HepG2 (cell line): ENCODE measurements around the gene CNDP1. TPM values are rescaled to one million over a fixed set of nuclear protein-coding genes. Genes with fewer than 3 reads are reported as not detected.

Source experiments
- ATF1 ChIP-seq: IDR thresholded peaks from 2 replicates; pipeline ENCODE4 v1.6.1; 2016; ENCODE audit warnings: mild to moderate bottlenecking, control low read depth
- ATF2 ChIP-seq: sonication (generic); formaldehyde crosslinking; IDR thresholded peaks from 2 replicates; pipeline ENCODE4 v1.4.0; 2020; ENCODE audit warnings: missing genetic modification reagents
- JDP2 ChIP-seq: sonication (generic); formaldehyde crosslinking; IDR thresholded peaks from 2 replicates; pipeline ENCODE4 v1.8.1; 2022; ENCODE audit warnings: missing genetic modification reagents, borderline replicate concordance
- NPAS2 ChIP-seq: sonication (generic); formaldehyde crosslinking; IDR thresholded peaks from 2 replicates; pipeline ENCODE4 v1.8.0; 2022; ENCODE audit warnings: mild to moderate bottlenecking, missing genetic modification reagents, borderline replicate concordance
- NR2C2 ChIP-seq: sonication (generic); formaldehyde crosslinking; IDR thresholded peaks from 2 replicates; pipeline ENCODE4 v1.4.0; 2020; ENCODE audit warnings: missing genetic modification reagents, mild to moderate bottlenecking, moderate library complexity, borderline replicate concordance
- PHF5A ChIP-seq: IDR thresholded peaks from one replicate; pipeline ENCODE4 v1.6.1; 2018; ENCODE audit warnings: low read depth, missing genetic modification reagents; ENCODE audit not compliant: unreplicated experiment
- RELA ChIP-seq: sonication (generic); formaldehyde crosslinking; IDR thresholded peaks from 2 replicates; pipeline ENCODE4 v1.4.0; 2020; ENCODE audit warnings: missing genetic modification reagents
- SRSF1 ChIP-seq: fragments of 200-400 bp; formaldehyde crosslinking; optimal IDR thresholded peaks from 2 replicates; pipeline ENCODE3; 2017; ENCODE audit warnings: mild to moderate bottlenecking, low read depth, low read length, moderate library complexity
- ZFP36 ChIP-seq: fragments of 150-350 bp; IDR thresholded peaks from 2 replicates; pipeline ENCODE4 v1.6.1; 2018; ENCODE audit warnings: borderline replicate concordance, low read length, low read depth; ENCODE audit not compliant: partially characterized antibody
- ZNF670 ChIP-seq: sonication (generic); formaldehyde crosslinking; IDR thresholded peaks from 2 replicates; pipeline ENCODE4 v1.8.0; 2022; ENCODE audit warnings: mild to moderate bottlenecking, missing genetic modification reagents, borderline replicate concordance
- ZNF747 ChIP-seq: sonication (generic); formaldehyde crosslinking; IDR thresholded peaks from 2 replicates; pipeline ENCODE4 v1.8.1; 2023; ENCODE audit warnings: missing genetic modification reagents, mild to moderate bottlenecking, borderline replicate concordance
- polyA plus RNA-seq, 8 experiments: library from polyadenylated mRNA; depleted of rRNA in 3 of 8; stranded (reverse) in 7 of 8; unstranded in 1 of 8; fragments of >200 nt; fragmentation: Illumina TruSeq in 4 of 8; extraction: Trizol in 4 of 8; gene quantifications; 2 replicates each; pipeline versions ENCODE4 v1.2.1 to v1.2.3, GENCODE V29; 2011 to 2016; ENCODE audit warnings: low read depth in 4 of 8, missing spikeins in 1 of 8, mixed read lengths in 1 of 8; ENCODE audit not compliant: insufficient read depth in 1 of 8
- total RNA-seq, 5 experiments: library from RNA; depleted of rRNA; stranded (reverse); fragments of >200 nt; fragmentation: Illumina TruSeq; extraction: Trizol; gene quantifications; 2 replicates each; pipeline ENCODE4 v1.2.3, GENCODE V29; 2016; ENCODE audit warnings: low read depth in 1 of 5
- TF ChIP-seq, protein P1 (sequence below): sonication (generic); formaldehyde crosslinking; IDR thresholded peaks from 2 replicates; pipeline ENCODE4 v1.4.0; 2020; ENCODE audit warnings: missing genetic modification reagents; ENCODE audit errors: not compliant biosample characterization
- TF ChIP-seq, protein P2 (sequence below): sonication (generic); formaldehyde crosslinking; IDR thresholded peaks from 2 replicates; pipeline ENCODE4 v1.4.0; 2020; ENCODE audit warnings: missing genetic modification reagents
- TF ChIP-seq, protein P3 (sequence below): sonication (generic); formaldehyde crosslinking; IDR thresholded peaks from 2 replicates; pipeline ENCODE4 v1.5.0; 2020; ENCODE audit warnings: missing genetic modification reagents

Gene CNDP1
- total and polyA plus RNA-seq, 2 of the 13 experiments (the other 11 are each of a cell fraction or from before 2014, with no cell fraction given) = 0.01 TPM; not detected in 1

DNA sequence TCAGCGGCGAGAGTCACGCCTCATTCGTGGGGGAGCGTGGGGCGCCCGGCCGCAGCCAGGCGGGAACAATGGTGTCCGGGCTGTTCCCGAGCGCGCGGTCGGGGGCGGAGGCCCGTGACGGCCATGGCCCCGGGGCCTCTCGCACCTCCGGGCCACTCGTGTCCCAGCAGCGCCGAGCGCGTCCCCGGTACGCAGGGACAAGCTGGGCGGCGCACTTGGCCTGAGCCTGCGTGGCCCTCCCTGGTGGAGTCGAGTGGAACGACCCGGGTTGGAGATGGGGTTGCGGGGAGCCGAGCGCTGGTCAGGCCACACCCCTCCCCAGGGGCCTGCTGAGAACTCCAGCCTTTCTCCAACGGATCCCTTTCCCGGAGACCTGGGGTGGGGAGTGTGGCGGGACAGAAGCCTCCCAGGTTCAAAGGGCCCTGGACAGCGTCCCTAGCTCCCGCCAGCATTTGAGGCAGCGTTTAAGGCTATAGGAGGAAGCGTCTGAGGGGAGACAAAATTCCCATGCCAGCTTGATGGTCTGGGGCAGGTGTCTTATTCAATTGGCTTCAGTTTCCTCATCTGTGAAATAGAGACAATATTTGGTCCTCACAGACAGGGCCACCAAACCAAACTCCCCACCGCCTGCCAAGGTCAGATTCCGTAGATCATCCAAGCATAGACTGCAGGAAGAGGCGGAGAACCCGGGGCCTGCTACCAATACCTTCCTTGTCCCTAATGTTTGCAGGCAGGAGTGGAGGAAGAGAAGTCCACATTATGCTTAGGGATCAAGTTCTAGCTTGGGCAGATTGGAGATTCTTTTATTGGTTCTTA, 37.6 kb upstream of the CNDP1 start (continued):
- TF ChIP-seq ATF2 (CRISPR knock-in tag) = no peak
- TF ChIP-seq, protein P1, sequence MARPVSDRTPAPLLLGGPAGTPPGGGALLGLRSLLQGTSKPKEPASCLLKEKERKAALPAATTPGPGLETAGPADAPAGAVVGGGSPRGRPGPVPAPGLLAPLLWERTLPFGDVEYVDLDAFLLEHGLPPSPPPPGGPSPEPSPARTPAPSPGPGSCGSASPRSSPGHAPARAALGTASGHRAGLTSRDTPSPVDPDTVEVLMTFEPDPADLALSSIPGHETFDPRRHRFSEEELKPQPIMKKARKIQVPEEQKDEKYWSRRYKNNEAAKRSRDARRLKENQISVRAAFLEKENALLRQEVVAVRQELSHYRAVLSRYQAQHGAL (CRISPR knock-in tag) = no peak
- no peak for TF ChIP-seq ATF1 (CRISPR knock-in tag)
- TF ChIP-seq ZNF670 (CRISPR knock-in tag) = no peak; the same call in 1 of the 2 replicates
- no peak for TF ChIP-seq NPAS2 (CRISPR knock-in tag)
- no peak for TF ChIP-seq PHF5A (CRISPR knock-in tag)
- TF ChIP-seq ZNF747 (CRISPR knock-in tag) = peak; percentile 48; the same call in 1 of the 2 replicates
- TF ChIP-seq SRSF1 = no peak
- TF ChIP-seq ZFP36 = no peak
- TF ChIP-seq JDP2 (CRISPR knock-in tag) = no peak
- TF ChIP-seq, protein P2, sequence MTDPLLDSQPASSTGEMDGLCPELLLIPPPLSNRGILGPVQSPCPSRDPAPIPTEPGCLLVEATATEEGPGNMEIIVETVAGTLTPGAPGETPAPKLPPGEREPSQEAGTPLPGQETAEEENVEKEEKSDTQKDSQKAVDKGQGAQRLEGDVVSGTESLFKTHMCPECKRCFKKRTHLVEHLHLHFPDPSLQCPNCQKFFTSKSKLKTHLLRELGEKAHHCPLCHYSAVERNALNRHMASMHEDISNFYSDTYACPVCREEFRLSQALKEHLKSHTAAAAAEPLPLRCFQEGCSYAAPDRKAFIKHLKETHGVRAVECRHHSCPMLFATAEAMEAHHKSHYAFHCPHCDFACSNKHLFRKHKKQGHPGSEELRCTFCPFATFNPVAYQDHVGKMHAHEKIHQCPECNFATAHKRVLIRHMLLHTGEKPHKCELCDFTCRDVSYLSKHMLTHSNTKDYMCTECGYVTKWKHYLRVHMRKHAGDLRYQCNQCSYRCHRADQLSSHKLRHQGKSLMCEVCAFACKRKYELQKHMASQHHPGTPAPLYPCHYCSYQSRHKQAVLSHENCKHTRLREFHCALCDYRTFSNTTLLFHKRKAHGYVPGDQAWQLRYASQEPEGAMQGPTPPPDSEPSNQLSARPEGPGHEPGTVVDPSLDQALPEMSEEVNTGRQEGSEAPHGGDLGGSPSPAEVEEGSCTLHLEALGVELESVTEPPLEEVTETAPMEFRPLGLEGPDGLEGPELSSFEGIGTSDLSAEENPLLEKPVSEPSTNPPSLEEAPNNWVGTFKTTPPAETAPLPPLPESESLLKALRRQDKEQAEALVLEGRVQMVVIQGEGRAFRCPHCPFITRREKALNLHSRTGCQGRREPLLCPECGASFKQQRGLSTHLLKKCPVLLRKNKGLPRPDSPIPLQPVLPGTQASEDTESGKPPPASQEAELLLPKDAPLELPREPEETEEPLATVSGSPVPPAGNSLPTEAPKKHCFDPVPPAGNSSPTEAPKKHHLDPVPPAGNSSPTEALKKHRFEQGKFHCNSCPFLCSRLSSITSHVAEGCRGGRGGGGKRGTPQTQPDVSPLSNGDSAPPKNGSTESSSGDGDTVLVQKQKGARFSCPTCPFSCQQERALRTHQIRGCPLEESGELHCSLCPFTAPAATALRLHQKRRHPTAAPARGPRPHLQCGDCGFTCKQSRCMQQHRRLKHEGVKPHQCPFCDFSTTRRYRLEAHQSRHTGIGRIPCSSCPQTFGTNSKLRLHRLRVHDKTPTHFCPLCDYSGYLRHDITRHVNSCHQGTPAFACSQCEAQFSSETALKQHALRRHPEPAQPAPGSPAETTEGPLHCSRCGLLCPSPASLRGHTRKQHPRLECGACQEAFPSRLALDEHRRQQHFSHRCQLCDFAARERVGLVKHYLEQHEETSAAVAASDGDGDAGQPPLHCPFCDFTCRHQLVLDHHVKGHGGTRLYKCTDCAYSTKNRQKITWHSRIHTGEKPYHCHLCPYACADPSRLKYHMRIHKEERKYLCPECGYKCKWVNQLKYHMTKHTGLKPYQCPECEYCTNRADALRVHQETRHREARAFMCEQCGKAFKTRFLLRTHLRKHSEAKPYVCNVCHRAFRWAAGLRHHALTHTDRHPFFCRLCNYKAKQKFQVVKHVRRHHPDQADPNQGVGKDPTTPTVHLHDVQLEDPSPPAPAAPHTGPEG (CRISPR knock-in tag) = 0 out of 2 replicates have a peak, but pooled peaks have one; percentile 22
- TF ChIP-seq, protein P3, sequence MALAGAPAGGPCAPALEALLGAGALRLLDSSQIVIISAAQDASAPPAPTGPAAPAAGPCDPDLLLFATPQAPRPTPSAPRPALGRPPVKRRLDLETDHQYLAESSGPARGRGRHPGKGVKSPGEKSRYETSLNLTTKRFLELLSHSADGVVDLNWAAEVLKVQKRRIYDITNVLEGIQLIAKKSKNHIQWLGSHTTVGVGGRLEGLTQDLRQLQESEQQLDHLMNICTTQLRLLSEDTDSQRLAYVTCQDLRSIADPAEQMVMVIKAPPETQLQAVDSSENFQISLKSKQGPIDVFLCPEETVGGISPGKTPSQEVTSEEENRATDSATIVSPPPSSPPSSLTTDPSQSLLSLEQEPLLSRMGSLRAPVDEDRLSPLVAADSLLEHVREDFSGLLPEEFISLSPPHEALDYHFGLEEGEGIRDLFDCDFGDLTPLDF (CRISPR knock-in tag) = peak; percentile 12; the same call in 1 of the 2 replicates
- peak; percentile 75; the same call in 1 of the 2 replicates for TF ChIP-seq NR2C2 (CRISPR knock-in tag)
- 0 out of 2 replicates have a peak, but pooled peaks have one; percentile 46 for TF ChIP-seq RELA (CRISPR knock-in tag)
